Stimulated activated CD4-positive, alpha-beta T cell treated with anti-CD3 and anti-CD28 coated beads, TNF-alpha, amount 100 ng/mL, for 48 hours (primary cell): ENCODE results near the gene SIPA1L2.

Experiments used
- DNase-seq, 3 donors: peaks; one replicate each; pipeline ENCODE4 v3.0.0-alpha.2; 2020; ENCODE audit warnings: low read depth in 3 of 3

Gene SIPA1L2

GRCh38 chr1:232650418-232650817 is 20.5 kb upstream of the SIPA1L2 start:
- no peak for DNase-seq

- no peak for DNase-seq
Observed at GRCh38 chr1:232648316-232648715, 18.4 kb upstream of the SIPA1L2 start.

- DNase-seq: no peak
Observed at GRCh38 chr1:232644209-232644608, 14.3 kb upstream of the SIPA1L2 start.

GRCh38 chr1:232643251-232643650 is 13.3 kb upstream of the SIPA1L2 start:
- DNase-seq: no peak

- no peak for DNase-seq
Observed at GRCh38 chr1:232641507-232641906, 11.6 kb upstream of the SIPA1L2 start.

GRCh38 chr1:232636799-232637198 is 6.9 kb upstream of the SIPA1L2 start:
- DNase-seq: no peak

GRCh38 chr1:232635778-232636356 is 5.9 kb upstream of the SIPA1L2 start:
- no peak for DNase-seq

GRCh38 chr1:232635279-232635678 is 5.3 kb upstream of the SIPA1L2 start:
- no peak for DNase-seq

GRCh38 chr1:232634096-232634495 is 4.2 kb upstream of the SIPA1L2 start:
- DNase-seq: no peak

- DNase-seq: no peak
Observed at GRCh38 chr1:232630894-232631195, 912 bp upstream of the SIPA1L2 start.

GRCh38 chr1:232629250-232630046 is 485 bp downstream of the SIPA1L2 start:
- peak in 1 of 3 donors; percentile 6 for DNase-seq

- no peak for DNase-seq
Observed at GRCh38 chr1:232628335-232629249, 1.3 kb downstream of the SIPA1L2 start.

GRCh38 chr1:232627645-232628334 is 2.1 kb downstream of the SIPA1L2 start:
- DNase-seq: no peak

- DNase-seq: no peak
Observed at GRCh38 chr1:232627171-232627570, 2.8 kb downstream of the SIPA1L2 start.

GRCh38 chr1:232626452-232626851 is 3.5 kb downstream of the SIPA1L2 start:
- no peak for DNase-seq

GRCh38 chr1:232625319-232625868 is 4.5 kb downstream of the SIPA1L2 start:
- DNase-seq: no peak

- DNase-seq: no peak
Observed at GRCh38 chr1:232624546-232625281, 5.2 kb downstream of the SIPA1L2 start.

GRCh38 chr1:232622981-232623380 is 7.0 kb downstream of the SIPA1L2 start:
- no peak for DNase-seq

GRCh38 chr1:232622378-232622777 is 7.6 kb downstream of the SIPA1L2 start:
- no peak for DNase-seq

- no peak for DNase-seq
Observed at GRCh38 chr1:232621050-232621449, 8.9 kb downstream of the SIPA1L2 start.

- no peak for DNase-seq
Observed at GRCh38 chr1:232620356-232620969, 9.5 kb downstream of the SIPA1L2 start.
